ENCODE measurements around the gene WWOX. TPM values are rescaled to one million over a fixed set of nuclear protein-coding genes. Genes with fewer than 3 reads are reported as not detected.

The WWOX gene
- total RNA-seq, 3 donors from 2014 or later (not counting 1 experiment from before 2014, with no cell fraction given): 21.0 to 29.8 (median 27.0) TPM

DNA sequence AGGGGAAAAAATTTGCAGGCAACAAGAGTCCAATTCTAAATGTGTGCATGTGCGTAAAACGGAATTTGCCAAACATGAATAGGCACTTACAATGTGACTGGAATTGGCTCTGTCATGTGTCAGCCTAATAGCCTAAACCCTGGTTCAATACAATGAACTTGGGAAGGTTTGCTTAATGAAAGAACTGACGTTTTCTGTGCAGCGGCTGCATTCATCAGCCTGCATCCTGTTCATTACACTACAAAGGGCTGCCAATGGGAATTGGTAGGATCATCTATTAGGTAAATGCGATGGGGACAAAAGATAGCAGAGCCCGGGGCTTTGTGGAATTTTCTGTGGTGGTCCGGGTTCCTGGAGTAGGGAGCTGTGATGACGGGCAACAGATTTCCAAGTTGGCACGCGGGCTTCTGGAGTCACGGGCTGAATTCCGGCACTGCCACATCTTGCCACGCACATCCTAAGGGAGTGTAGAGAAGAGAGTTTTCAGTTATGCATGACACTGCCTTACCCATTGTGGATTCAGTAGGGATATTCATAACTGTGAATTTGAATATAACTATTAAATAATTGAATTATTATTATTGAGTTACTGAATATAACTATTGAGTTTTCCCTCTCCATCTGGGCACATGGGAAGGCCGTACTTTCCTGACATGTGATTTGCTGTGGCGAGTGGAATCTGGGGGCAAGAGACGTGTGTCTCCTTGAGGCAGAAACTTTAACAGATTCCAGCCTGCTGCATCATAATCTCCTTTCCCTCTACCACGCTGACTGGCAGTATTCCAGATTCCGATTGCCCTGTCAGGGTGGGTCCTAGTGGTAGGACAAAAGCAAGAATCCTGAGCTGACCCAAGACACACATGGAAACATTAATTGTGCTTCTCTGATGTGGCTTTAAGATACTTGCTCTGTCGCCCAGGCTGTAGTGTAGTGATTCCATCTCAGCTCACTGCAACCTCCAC, 565.6 kb downstream of the WWOX start:
- no peaks in the 10 kb centered on the region for H3K4me1 Mint-ChIP-seq
- ATAC-seq (no peak), DNase-seq (no peak)
- no peak overlapping the region for H3K4me3 Mint-ChIP-seq
- intact Hi-C loops (cut with micrococcal nuclease): no loop called here
- H3K9me3 ChIP-seq (ENCODE audit: control insufficient read depth, insufficient read depth, low read length): no peaks in the 10 kb centered on the region
- TF ChIP-seq, protein P1, sequence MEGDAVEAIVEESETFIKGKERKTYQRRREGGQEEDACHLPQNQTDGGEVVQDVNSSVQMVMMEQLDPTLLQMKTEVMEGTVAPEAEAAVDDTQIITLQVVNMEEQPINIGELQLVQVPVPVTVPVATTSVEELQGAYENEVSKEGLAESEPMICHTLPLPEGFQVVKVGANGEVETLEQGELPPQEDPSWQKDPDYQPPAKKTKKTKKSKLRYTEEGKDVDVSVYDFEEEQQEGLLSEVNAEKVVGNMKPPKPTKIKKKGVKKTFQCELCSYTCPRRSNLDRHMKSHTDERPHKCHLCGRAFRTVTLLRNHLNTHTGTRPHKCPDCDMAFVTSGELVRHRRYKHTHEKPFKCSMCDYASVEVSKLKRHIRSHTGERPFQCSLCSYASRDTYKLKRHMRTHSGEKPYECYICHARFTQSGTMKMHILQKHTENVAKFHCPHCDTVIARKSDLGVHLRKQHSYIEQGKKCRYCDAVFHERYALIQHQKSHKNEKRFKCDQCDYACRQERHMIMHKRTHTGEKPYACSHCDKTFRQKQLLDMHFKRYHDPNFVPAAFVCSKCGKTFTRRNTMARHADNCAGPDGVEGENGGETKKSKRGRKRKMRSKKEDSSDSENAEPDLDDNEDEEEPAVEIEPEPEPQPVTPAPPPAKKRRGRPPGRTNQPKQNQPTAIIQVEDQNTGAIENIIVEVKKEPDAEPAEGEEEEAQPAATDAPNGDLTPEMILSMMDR (IDR thresholded peaks at IDR 0.05): no peak
- H3K4me1 ChIP-seq (ENCODE audit: control insufficient read depth, insufficient read depth, low read length): no peaks in the 10 kb centered on the region
- H3K36me3 Mint-ChIP-seq: no peaks in the 10 kb centered on the region
- WGBS (ENCODE audit: insufficient coverage): 94% methylated on average over 19 of the region's 19 CpGs
- H3K27ac Mint-ChIP-seq: no peak overlapping the region
- no peaks in the 10 kb centered on the region for H3K27me3 ChIP-seq (ENCODE audit: control insufficient read depth, insufficient read depth, low read length)
- H3K9me3 Mint-ChIP-seq: no peaks in the 10 kb centered on the region
- H3K27me3 Mint-ChIP-seq (ENCODE audit: low read depth in 2 of 2): peaks cover 1 to 4% of the 10 kb centered on the region in 2 donors
- H3K36me3 ChIP-seq (ENCODE audit: control insufficient read depth, insufficient read depth, low read length): no peaks in the 10 kb centered on the region
- H3K27ac ChIP-seq (ENCODE audit: low read length): no peak overlapping the region
- no peak overlapping the region for H3K4me3 ChIP-seq (ENCODE audit: low read length)

DNA sequence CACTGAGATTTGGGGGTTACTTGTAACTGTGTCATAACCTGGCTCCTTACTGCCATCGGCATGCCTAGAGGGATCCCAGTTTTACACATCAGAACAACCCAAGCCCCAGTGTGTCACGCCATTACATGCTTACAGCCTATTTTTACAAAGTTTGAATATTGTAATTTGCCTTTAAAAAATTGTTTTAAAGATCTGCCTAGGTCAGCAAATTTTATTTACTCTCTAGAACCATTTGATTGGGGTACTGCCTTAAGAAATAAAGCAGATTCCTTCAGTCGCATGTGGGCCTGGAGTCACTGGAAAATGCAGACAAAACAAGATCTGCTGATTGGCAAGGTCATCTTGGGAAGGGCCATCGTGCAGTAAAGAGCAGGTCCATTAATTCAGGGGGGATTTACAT, 566.9 kb downstream of the WWOX start:
- intact Hi-C loops (cut with micrococcal nuclease): no loop called here
- no peak for DNase-seq
- no peak for ATAC-seq
- 89% methylated on average over 3 of the region's 4 CpGs for WGBS (ENCODE audit: insufficient coverage)
- Mint-ChIP-seq H3K4me1 (no peaks in the 10 kb centered on the region), H3K27ac (no peak overlapping the region), H3K4me3 (no peak overlapping the region), H3K36me3 (no peaks in the 10 kb centered on the region), H3K9me3 (no peaks in the 10 kb centered on the region), H3K27me3 (ENCODE audit: low read depth in 2 of 2) (peaks cover 0 to 4% of the 10 kb centered on the region in 2 donors)
- no peaks in the 10 kb centered on the region for H3K27me3 ChIP-seq (ENCODE audit: control insufficient read depth, insufficient read depth, low read length)
- no peaks in the 10 kb centered on the region for H3K4me1 ChIP-seq (ENCODE audit: control insufficient read depth, insufficient read depth, low read length)
- H3K4me3 ChIP-seq (ENCODE audit: low read length): no peak overlapping the region
- H3K9me3 ChIP-seq (ENCODE audit: control insufficient read depth, insufficient read depth, low read length): no peaks in the 10 kb centered on the region
- H3K36me3 ChIP-seq (ENCODE audit: control insufficient read depth, insufficient read depth, low read length): no peaks in the 10 kb centered on the region
- TF ChIP-seq, protein P1 (IDR thresholded peaks at IDR 0.05): no peak
- H3K27ac ChIP-seq (ENCODE audit: low read length): no peak overlapping the region

DNA sequence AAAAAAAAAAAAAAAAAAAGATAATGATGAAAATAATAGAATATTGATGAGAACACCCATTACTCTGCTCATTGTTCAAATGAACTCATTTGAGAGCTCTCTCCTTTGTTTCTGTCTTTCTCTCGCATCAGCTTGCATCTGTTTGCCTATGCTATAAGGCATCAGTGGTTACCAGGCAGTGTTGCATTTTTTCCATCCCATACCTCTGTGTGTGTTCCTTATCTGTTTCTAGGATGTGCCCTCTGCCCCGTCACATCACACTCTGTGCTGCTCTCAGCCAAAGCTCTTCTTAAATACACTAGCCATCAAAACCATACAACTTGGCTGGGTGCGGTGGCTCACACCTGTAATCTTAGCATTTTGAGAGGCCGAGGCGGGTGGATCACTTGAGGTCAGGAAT, 568.2 kb downstream of the WWOX start:
- Histone ChIP-seq H3K36me3 (ENCODE audit: control insufficient read depth, insufficient read depth, low read length) (no peaks in the 10 kb centered on the region), H3K27me3 (ENCODE audit: control insufficient read depth, insufficient read depth, low read length) (no peaks in the 10 kb centered on the region), H3K27ac (ENCODE audit: low read length) (no peak overlapping the region), H3K4me1 (ENCODE audit: control insufficient read depth, insufficient read depth, low read length) (no peaks in the 10 kb centered on the region), H3K9me3 (ENCODE audit: control insufficient read depth, insufficient read depth, low read length) (no peaks in the 10 kb centered on the region), H3K4me3 (ENCODE audit: low read length) (no peak overlapping the region)
- TF ChIP-seq, protein P1 (IDR thresholded peaks at IDR 0.05): no peak
- Mint-ChIP-seq H3K27me3 (ENCODE audit: low read depth in 2 of 2) (peaks cover 0 to 4% of the 10 kb centered on the region in 2 donors), H3K9me3 (no peaks in the 10 kb centered on the region), H3K36me3 (no peaks in the 10 kb centered on the region), H3K27ac (no peak overlapping the region), H3K4me1 (no peaks in the 10 kb centered on the region), H3K4me3 (no peak overlapping the region)
- ATAC-seq: no peak
- intact Hi-C loops (cut with micrococcal nuclease): no loop called here
- no peak for DNase-seq
- WGBS (ENCODE audit: insufficient coverage): 91% methylated on average over 5 of the region's 5 CpGs

Data from natural killer cell (primary cell).